Mesothelial cell of epicardium (in vitro differentiated cells): Measurements from ENCODE around the gene PLXNB2. TPM values are rescaled to one million over a fixed set of nuclear protein-coding genes. Genes with fewer than 3 reads are reported as not detected.

ENCODE experiments used
- DNase-seq, 2 experiments: peaks; one replicate each; pipeline ENCODE4 v3.0.0; 2021; ENCODE audit warnings: low spot score in 2 of 2; ENCODE audit not compliant: unreplicated experiment in 2 of 2
- H3K27ac Mint-ChIP-seq: 2 replicates; pipeline ENCODE4 v1.8.0; 2021; ENCODE audit warnings: mixed read lengths
- H3K27me3 Mint-ChIP-seq: 2 replicates; pipeline ENCODE4 v1.8.0; 2021; ENCODE audit warnings: low read depth, mixed read lengths
- H3K36me3 Mint-ChIP-seq: 2 replicates; pipeline ENCODE4 v1.8.0; 2021; ENCODE audit warnings: mixed read lengths
- H3K4me1 Mint-ChIP-seq: 2 replicates; pipeline ENCODE4 v1.8.0; 2021; ENCODE audit warnings: mixed read lengths
- H3K4me3 Mint-ChIP-seq: 2 replicates; pipeline ENCODE4 v1.8.0; 2021; ENCODE audit warnings: mild to moderate bottlenecking, moderate library complexity, mixed read lengths
- H3K9me3 Mint-ChIP-seq: 2 replicates; pipeline ENCODE4 v1.8.0; 2021; ENCODE audit warnings: mixed read lengths
- total RNA-seq: library from RNA; stranded (reverse); gene quantifications from 3 replicates; pipeline ENCODE4 v1.2.1, GENCODE V29; 2021
- TF ChIP-seq, protein P1 (sequence below): fragments of 200-600 bp; sonication (generic); IDR thresholded peaks from one replicate; pipeline ENCODE4 v1.5.0; 2021; ENCODE audit warnings: antibody characterized with exemption; ENCODE audit not compliant: unreplicated experiment

PLXNB2 gene
- total RNA-seq, 1 donor from 2014 or later: 467 TPM

DNA sequence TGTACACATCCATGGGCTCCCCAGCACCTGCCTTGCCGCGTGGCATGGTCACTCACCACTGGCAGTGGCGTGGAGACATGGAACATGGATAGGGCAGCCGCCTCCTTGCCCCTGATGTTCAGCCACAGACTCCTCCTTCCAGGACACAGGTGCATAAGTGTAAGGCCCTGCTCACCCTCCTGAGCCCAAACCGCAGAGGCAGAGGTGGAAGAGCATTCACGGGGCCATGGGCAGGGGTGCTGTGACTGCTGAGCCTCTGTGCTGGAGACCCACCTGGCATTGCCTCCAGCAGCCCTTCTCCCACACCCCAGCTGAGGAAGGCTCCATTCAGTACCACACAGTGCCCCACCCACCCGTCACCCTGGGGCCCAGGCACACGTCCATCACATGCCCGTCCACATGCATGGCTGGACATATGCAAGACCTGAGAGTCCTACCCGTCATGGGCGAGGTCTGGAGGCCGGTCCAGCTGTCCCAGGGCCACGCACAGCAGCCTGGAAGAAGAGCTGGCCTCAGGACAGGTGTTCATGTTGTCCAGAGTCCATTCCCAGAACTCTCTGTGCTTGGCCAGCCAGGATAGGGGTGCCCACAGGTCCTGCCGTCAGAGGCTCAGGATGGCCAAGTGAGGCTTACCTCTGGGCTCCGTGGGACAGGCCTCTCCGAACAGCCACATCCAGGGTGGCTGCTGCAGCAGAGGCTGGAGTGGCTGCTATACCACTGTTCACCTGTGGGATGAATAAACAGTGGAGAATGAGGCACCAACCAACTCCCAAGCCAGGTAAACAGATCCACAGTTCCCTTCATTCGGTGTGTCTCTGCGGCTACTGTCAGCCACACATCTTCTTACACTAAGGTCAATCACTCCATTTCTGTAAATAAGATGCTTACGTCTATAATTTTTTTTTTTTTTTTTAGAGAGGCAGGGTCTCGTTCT, 60.9 kb downstream of the PLXNB2 start:
- H3K4me1 Mint-ChIP-seq: peaks cover 35% of the 10 kb centered on the region
- TF ChIP-seq, protein P1, sequence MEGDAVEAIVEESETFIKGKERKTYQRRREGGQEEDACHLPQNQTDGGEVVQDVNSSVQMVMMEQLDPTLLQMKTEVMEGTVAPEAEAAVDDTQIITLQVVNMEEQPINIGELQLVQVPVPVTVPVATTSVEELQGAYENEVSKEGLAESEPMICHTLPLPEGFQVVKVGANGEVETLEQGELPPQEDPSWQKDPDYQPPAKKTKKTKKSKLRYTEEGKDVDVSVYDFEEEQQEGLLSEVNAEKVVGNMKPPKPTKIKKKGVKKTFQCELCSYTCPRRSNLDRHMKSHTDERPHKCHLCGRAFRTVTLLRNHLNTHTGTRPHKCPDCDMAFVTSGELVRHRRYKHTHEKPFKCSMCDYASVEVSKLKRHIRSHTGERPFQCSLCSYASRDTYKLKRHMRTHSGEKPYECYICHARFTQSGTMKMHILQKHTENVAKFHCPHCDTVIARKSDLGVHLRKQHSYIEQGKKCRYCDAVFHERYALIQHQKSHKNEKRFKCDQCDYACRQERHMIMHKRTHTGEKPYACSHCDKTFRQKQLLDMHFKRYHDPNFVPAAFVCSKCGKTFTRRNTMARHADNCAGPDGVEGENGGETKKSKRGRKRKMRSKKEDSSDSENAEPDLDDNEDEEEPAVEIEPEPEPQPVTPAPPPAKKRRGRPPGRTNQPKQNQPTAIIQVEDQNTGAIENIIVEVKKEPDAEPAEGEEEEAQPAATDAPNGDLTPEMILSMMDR: peak; percentile 20
- H3K36me3 Mint-ChIP-seq: peaks cover 1% of the 10 kb centered on the region
- peak overlapping the region; percentile 25 for H3K27ac Mint-ChIP-seq
- H3K9me3 Mint-ChIP-seq: no peaks in the 10 kb centered on the region
- no peaks in the 10 kb centered on the region for H3K27me3 Mint-ChIP-seq
- H3K4me3 Mint-ChIP-seq: peak overlapping the region; percentile 100
- no peak for DNase-seq

DNA sequence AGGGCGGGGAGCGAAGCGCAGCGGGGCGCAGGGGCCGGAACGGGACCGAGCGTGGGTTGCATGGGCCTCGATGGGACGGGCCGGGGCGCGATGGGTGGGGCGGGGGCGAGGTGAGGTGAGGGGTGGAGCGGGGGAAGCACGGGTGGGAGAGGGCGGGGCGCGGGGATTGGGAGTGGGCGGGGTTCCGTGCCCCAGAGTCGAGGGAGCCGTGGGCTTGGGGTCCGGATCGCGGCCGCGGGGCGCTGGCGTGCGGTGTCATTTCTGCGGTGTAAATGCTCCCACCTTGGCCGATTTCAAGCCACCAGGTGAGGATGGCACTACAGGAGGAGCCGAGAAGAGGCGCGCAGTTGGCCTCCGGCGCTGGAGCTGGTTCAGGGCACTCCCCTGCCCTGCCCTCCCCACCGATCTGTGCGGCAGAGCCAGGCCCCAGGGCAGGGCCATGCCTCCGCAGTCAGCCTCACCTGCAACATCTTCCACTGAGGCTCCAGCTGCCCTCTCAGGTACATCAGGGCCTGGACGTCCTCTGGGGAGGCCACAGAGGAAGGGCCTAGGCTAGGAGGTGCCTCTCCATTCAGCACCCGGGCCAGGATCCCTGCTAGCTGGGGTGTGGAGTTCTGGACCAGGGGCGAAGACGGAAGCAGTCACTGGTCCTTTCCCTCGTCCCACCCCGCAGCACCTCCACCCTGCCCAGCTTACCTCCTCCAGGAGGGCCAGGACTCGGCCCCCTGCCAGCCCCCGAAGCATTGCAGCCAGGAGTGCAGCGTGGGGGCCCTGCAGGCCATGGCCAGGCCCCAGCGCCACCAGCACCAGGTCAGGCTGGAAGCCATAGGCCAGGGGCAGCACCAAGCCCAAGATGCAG, 62.0 kb downstream of the PLXNB2 start:
- H3K4me3 Mint-ChIP-seq: peak overlapping the region; percentile 100
- H3K27ac Mint-ChIP-seq: peak overlapping the region; percentile 100
- no peaks in the 10 kb centered on the region for H3K27me3 Mint-ChIP-seq
- peaks cover 39% of the 10 kb centered on the region for H3K4me1 Mint-ChIP-seq
- peaks cover 3% of the 10 kb centered on the region for H3K36me3 Mint-ChIP-seq
- no peak for DNase-seq
- TF ChIP-seq, protein P1: no peak
- H3K9me3 Mint-ChIP-seq: no peaks in the 10 kb centered on the region

DNA sequence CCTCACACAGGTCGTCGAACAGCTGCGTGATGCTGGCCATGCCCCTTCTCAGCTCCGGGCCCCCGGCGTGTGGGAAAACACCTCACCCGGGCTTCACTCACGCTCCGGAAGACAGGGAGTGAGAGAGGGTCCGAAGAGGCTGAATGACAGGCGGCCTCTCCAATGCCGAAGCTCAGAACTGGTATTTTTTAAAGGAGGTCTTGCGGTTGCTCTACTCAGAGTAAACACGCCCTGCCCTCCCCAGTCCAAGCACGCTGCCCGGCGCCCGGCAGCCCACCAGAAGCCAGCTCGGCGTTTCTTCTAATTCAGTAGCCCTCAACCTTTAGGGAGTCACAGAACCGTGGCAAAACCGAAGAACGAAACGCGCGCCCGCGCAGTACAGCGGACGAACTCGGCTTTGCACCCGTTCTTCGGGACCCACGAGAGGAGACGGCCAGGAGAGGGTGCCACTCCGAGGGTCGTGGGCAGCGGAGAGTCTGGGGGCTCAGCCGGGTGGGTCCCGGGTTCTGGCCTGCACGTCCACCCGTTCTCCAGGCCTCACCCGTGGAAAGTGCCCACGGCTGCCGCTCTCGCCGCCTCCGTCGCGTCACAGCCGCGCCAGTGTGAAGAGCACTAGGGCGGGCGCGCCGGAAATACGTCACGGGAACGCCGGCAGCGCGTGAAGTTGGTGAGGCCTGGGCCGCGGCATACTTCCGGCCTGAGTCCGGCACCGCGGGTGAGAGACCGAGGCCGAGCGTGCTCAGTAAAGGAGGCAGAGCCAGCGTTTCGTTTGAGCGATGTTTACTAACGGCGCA, 62.8 kb downstream of the PLXNB2 start, which contains the start of gene TUBGCP6:
Gene TUBGCP6, minus strand, starts transcription at position 604 of the 794 bp plus-strand sequence. Its CDS starts 564 bp downstream, at position 40.
- Mint-ChIP-seq H3K4me3 (peak within 1 kb of the TSS; percentile 100), H3K36me3 (peaks cover 3% of the 10 kb centered on the region), H3K27ac (peak within 1 kb of the TSS; percentile 100), H3K9me3 (no peaks in the 10 kb centered on the region), H3K4me1 (peaks cover 35% of the 10 kb centered on the region), H3K27me3 (no peaks in the 10 kb centered on the region)
- DNase-seq: peak; percentile 91 to 94
- TF ChIP-seq, protein P1: no peak

DNA sequence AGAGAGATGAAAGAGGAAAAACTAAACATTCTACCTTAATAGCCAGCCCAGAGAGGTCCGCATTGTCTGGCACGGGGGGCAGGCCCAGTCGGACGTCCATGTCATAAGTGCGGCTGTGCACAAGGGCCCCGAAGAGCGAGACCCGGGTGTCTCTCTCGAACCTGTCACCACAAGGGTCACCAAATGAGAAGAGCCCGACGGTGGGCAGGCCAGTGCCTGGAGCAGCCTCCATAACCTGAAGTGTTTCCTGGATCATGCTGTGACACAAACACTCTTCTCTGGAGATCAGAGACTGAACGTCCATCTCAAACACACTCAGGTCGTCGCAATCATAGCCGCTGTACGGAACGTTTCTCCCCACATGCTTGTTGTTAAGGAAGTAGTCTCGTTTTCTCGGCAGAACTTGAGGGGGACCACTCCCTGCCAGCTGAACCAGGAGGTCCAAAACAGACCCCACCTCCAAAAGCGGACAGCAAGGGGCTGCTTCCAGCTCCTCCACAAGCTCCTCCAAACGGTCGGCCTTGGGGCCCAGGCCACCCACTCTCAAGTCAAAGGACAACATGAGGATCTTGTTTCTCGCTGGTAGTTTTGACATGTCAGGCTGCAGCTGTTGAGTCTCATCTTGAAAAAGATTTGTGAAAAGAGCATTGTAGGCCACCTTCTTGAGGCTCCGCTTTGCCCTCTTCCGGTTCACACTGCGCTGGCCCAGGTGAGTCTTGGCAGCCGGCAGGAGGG, 63.6 kb downstream of the PLXNB2 start:
- H3K27me3 Mint-ChIP-seq: no peaks in the 10 kb centered on the region
- H3K9me3 Mint-ChIP-seq: no peaks in the 10 kb centered on the region
- peaks cover 35% of the 10 kb centered on the region for H3K4me1 Mint-ChIP-seq
- H3K4me3 Mint-ChIP-seq: peak overlapping the region; percentile 100
- peak overlapping the region; percentile 100 for H3K27ac Mint-ChIP-seq
- DNase-seq: no peak
- H3K36me3 Mint-ChIP-seq: peaks cover 3% of the 10 kb centered on the region
- TF ChIP-seq, protein P1: no peak
